ENCODE measurements around the gene SPOCK3. TPM values are rescaled to one million over a fixed set of nuclear protein-coding genes. Genes with fewer than 3 reads are reported as not detected.
A peak's percentile ranks its signal among the peaks of the same experiment; 100 is the strongest.

The SPOCK3 gene
- total and polyA plus RNA-seq, 2 of the 13 experiments (the other 11 are each of a cell fraction or from before 2014, with no cell fraction given), result not detected

DNA sequence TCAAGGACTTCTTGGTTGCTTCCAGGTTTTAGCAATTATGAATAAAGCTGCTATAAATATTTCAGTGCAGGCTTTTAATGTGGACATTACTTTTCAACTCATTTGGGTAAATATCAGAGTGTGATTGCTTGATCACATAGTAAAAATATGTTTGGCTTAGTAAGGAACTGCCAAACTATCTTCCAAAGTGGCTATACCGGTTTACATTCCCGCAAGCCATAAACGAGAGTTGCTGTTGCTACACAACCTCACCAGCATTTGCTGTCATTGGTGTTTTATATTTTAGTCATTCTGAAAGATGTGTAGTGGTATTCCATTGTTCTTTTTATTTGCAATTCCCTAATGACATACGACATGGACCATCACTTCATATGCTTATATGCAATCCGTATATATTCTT, 30.9 kb upstream of the SPOCK3 start:
- Histone ChIP-seq H3K27ac (ENCODE audit: extremely low read length, insufficient read depth, low read length) (no peak overlapping the region), H4K20me1 (ENCODE audit: insufficient read depth, low read length) (no peaks in the 10 kb centered on the region), H3K36me3 (replicated peaks in 1 of 2; ENCODE audit: control insufficient read depth in 1 of 2, insufficient read depth in 2 of 2, low read length in 2 of 2) (no peaks in the 10 kb centered on the region), H3K27me3 (ENCODE audit: control insufficient read depth in 1 of 2, insufficient read depth in 2 of 2, low read length in 2 of 2) (no peaks in the 10 kb centered on the region), H3K4me2 (ENCODE audit: low read depth, low read length) (no peak overlapping the region), H3K79me2 (ENCODE audit: insufficient read depth, low read length) (no peaks in the 10 kb centered on the region), H3K9ac (ENCODE audit: insufficient read depth, low read depth, low read length) (no peak overlapping the region), H3K9me3 (ENCODE audit: low read length) (no peaks in the 10 kb centered on the region), H2AFZ (ENCODE audit: low read length) (no peak overlapping the region), H3K4me3 (replicated peaks in 1 of 3; ENCODE audit: insufficient read depth in 1 of 3, low read depth in 2 of 3, low read length in 3 of 3) (no peak overlapping the region), H3K4me1 (ENCODE audit: insufficient read depth, low read length) (no peaks in the 10 kb centered on the region)
- CTCF ChIA-PET (ENCODE audit: low intra/inter-chr PET ratio, low total read pairs), result no interaction called here
- POLR2A ChIA-PET, result no interaction called here
- ATAC-seq (no peak), DNase-seq (ENCODE audit: low spot score) (no peak), FAIRE-seq (no peak)
- intact Hi-C loops (cut with micrococcal nuclease; ENCODE audit: unreplicated experiment) (no loop called here), in situ Hi-C loops (cut with HindIII; ENCODE audit: extremely low pct_ligation_motif_present, low pct_unique_long_range_greater_than_20kb) (no loop called here)
- TF ChIP-seq EEA1 (CRISPR knock-in tag; IDR thresholded peaks at IDR 0.05; ENCODE audit: borderline replicate concordance) (no peak), GTF3A (CRISPR knock-in tag; conservative IDR thresholded peaks at IDR 0.05) (no peak), EED (CRISPR knock-in tag; IDR thresholded peaks at IDR 0.05) (no peak), ATF1 (CRISPR knock-in tag; IDR thresholded peaks at IDR 0.05) (no peak), KDM3A (CRISPR knock-in tag; IDR thresholded peaks at IDR 0.05; ENCODE audit: low read depth) (no peak), MZF1 (CRISPR knock-in tag; IDR thresholded peaks at IDR 0.05; ENCODE audit: borderline replicate concordance) (no peak), CENPX (CRISPR knock-in tag; IDR thresholded peaks at IDR 0.05) (no peak), NONO (IDR thresholded peaks at IDR 0.05) (no peak), NONO (CRISPR knock-in tag; conservative IDR thresholded peaks at IDR 0.05) (no peak), ETV6 (CRISPR knock-in tag; conservative IDR thresholded peaks at IDR 0.05) (no peak)
- WGBS (ENCODE audit: low lambda C conversion rate), result 51% methylated on average over 5 of the region's 5 CpGs
- BruUV-seq (replicated peaks), result no TSS peak

GRCh38 chr4:167248271-167248670, 14.0 kb upstream of the SPOCK3 start:
- H3K79me2 ChIP-seq (ENCODE audit: insufficient read depth, low read length), result no peaks in the 10 kb centered on the region
- H3K4me3 ChIP-seq (replicated peaks in 1 of 3; ENCODE audit: insufficient read depth in 1 of 3, low read depth in 2 of 3, low read length in 3 of 3), result no peak overlapping the region
- no peaks in the 10 kb centered on the region; the same call in 1 of the 2 replicates for H3K9me3 ChIP-seq (ENCODE audit: low read length)
- H3K4me1 ChIP-seq (ENCODE audit: insufficient read depth, low read length), result no peaks in the 10 kb centered on the region
- WGBS (ENCODE audit: low lambda C conversion rate), result 31% methylated on average over 4 of the region's 4 CpGs
- BruUV-seq (replicated peaks), result no TSS peak
- intact Hi-C loops (cut with micrococcal nuclease; ENCODE audit: unreplicated experiment) (loop anchor here (5.0 kb wide), 1 partner anchor 866 kb away; no protein-coding TSS in a partner anchor), in situ Hi-C loops (cut with HindIII; ENCODE audit: extremely low pct_ligation_motif_present, low pct_unique_long_range_greater_than_20kb) (no loop called here)
- ATAC-seq, result no peak
- H3K9ac ChIP-seq (ENCODE audit: insufficient read depth, low read depth, low read length), result no peak overlapping the region
- H3K27ac ChIP-seq (ENCODE audit: extremely low read length, insufficient read depth, low read length), result no peak overlapping the region
- H3K36me3 ChIP-seq (replicated peaks in 1 of 2; ENCODE audit: control insufficient read depth in 1 of 2, insufficient read depth in 2 of 2, low read length in 2 of 2), result no peaks in the 10 kb centered on the region
- TF ChIP-seq MAFF (IDR thresholded peaks at IDR 0.05; ENCODE audit: low read depth, low read length) (peak; percentile 14; the same call in 1 of the 2 replicates), FOXM1 (CRISPR knock-in tag; IDR thresholded peaks at IDR 0.05) (no peak)
- no peak overlapping the region for H2AFZ ChIP-seq (ENCODE audit: low read length)
- no peaks in the 10 kb centered on the region for H4K20me1 ChIP-seq (ENCODE audit: insufficient read depth, low read length)
- no peak overlapping the region for H3K4me2 ChIP-seq (ENCODE audit: low read depth, low read length)
- ChIA-PET POLR2A (no interaction called here), CTCF (ENCODE audit: low intra/inter-chr PET ratio, low total read pairs) (no interaction called here)
- H3K27me3 ChIP-seq (ENCODE audit: control insufficient read depth in 1 of 2, insufficient read depth in 2 of 2, low read length in 2 of 2), result no peaks in the 10 kb centered on the region
- FAIRE-seq, result no peak
- no peak for DNase-seq (ENCODE audit: low spot score)
